GM19455 (cell line): ENCODE measurements around the gene ABHD12B.

ENCODE experiments used
- ATAC-seq: cut with Tn5 transposase; IDR thresholded peaks from one replicate; pipeline ENCODE4 v1.9.1; 2021; ENCODE audit not compliant: unreplicated experiment

Gene ABHD12B

GRCh38 chr14:50839048-50839447 is 32.8 kb upstream of the ABHD12B start:
- no peak for ATAC-seq

- ATAC-seq = no peak
Observed at GRCh38 chr14:50839691-50840090, 32.2 kb upstream of the ABHD12B start.

GRCh38 chr14:50844391-50844790 is 27.5 kb upstream of the ABHD12B start:
- no peak for ATAC-seq

GRCh38 chr14:50845166-50845565 is 26.7 kb upstream of the ABHD12B start:
- no peak for ATAC-seq

GRCh38 chr14:50846226-50846880 is 25.5 kb upstream of the ABHD12B start:
- ATAC-seq = no peak

GRCh38 chr14:50853891-50854290 is 18.0 kb upstream of the ABHD12B start:
- no peak for ATAC-seq

- no peak for ATAC-seq
Observed at GRCh38 chr14:50854521-50854920, 17.3 kb upstream of the ABHD12B start.

- no peak for ATAC-seq
Observed at GRCh38 chr14:50855558-50855957, 16.3 kb upstream of the ABHD12B start.

- no peak for ATAC-seq
Observed at GRCh38 chr14:50856660-50857059, 15.2 kb upstream of the ABHD12B start.

- ATAC-seq = no peak
Observed at GRCh38 chr14:50859296-50859624, 12.6 kb upstream of the ABHD12B start.

GRCh38 chr14:50860478-50861086 is 11.3 kb upstream of the ABHD12B start:
- no peak for ATAC-seq

- ATAC-seq = no peak
Observed at GRCh38 chr14:50862036-50862570, 9.8 kb upstream of the ABHD12B start.

- ATAC-seq = no peak
Observed at GRCh38 chr14:50864237-50864636, 7.6 kb upstream of the ABHD12B start.

GRCh38 chr14:50864946-50865345 is 6.9 kb upstream of the ABHD12B start:
- ATAC-seq = no peak

GRCh38 chr14:50865391-50866076 is 6.3 kb upstream of the ABHD12B start:
- ATAC-seq = no peak

- ATAC-seq = no peak
Observed at GRCh38 chr14:50871228-50871627, 625 bp upstream of the ABHD12B start.

GRCh38 chr14:50874757-50875156 is 2.9 kb downstream of the ABHD12B start:
- ATAC-seq = no peak

- ATAC-seq = peak; percentile 81
Observed at GRCh38 chr14:50875359-50876070, 3.7 kb downstream of the ABHD12B start.

GRCh38 chr14:50882932-50883826 is 11.3 kb downstream of the ABHD12B start:
- ATAC-seq = no peak

- ATAC-seq = no peak
Observed at GRCh38 chr14:50883827-50884197, 12.0 kb downstream of the ABHD12B start.

GRCh38 chr14:50887476-50887875 is 15.6 kb downstream of the ABHD12B start:
- ATAC-seq = no peak
